WERI-Rb-1 (cell line): ENCODE measurements around the gene PYDC1.

Source experiments
- DNase-seq: peaks from one replicate; pipeline ENCODE4 v3.0.0-alpha.2; 2020
- H3K27ac ChIP-seq: fragments of 250-450 bp; sonication (Bioruptor Pico); 2 replicates; pipeline ENCODE4 v1.5.1; 2020; ENCODE audit warnings: mild to moderate bottlenecking, moderate library complexity
- H3K27me3 ChIP-seq: fragments of 250-450 bp; sonication (Bioruptor Pico); 2 replicates; pipeline ENCODE4 v1.5.1; 2021; ENCODE audit warnings: mild to moderate bottlenecking, low read depth, moderate library complexity; ENCODE audit not compliant: insufficient read depth, severe bottlenecking
- H3K36me3 ChIP-seq: fragments of 250-450 bp; sonication (Bioruptor Pico); 2 replicates; pipeline ENCODE4 v1.5.1; 2020; ENCODE audit warnings: mild to moderate bottlenecking, moderate library complexity
- H3K4me3 ChIP-seq: 2 replicates; pipeline ENCODE4 v1.5.1; 2011; ENCODE audit warnings: low read depth, mild to moderate bottlenecking, control low read depth, low read length
- H3K9me3 ChIP-seq: fragments of 250-450 bp; sonication (Bioruptor Pico); 2 replicates; pipeline ENCODE4 v1.5.1; 2021; ENCODE audit warnings: mild to moderate bottlenecking, moderate library complexity; ENCODE audit not compliant: severe bottlenecking
- TF ChIP-seq, protein P1 (sequence below): IDR thresholded peaks from 2 replicates; pipeline ENCODE4 v1.5.1; 2011; ENCODE audit warnings: low read depth, mild to moderate bottlenecking, control low read depth, inconsistent platforms, low read length

PYDC1 gene

DNA sequence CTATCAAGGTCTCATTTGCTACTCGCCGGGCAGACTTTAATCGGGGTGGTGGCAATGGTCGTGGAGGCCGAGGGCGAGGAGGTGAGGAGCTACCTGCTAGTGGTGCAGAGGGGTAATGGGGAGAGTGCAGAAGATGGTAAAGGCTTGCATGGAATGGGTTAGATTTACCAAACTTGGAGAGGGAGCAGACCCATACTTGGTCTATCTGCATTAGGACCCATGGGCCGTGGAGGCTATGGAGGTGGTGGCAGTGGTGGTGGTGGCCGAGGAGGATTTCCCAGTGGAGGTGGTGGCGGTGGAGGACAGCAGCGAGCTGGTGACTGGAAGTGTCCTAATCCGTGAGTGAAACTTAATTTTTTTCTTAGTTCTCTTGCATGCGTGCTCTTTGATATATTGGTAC, 26.9 kb downstream of the PYDC1 start:
- Histone ChIP-seq H3K4me3 (no peak overlapping the region), H3K27ac (no peak overlapping the region), H3K9me3 (no peaks in the 10 kb centered on the region), H3K27me3 (no peaks in the 10 kb centered on the region), H3K36me3 (peaks cover 100% of the 10 kb centered on the region)
- DNase-seq, result no peak
- TF ChIP-seq, protein P1, sequence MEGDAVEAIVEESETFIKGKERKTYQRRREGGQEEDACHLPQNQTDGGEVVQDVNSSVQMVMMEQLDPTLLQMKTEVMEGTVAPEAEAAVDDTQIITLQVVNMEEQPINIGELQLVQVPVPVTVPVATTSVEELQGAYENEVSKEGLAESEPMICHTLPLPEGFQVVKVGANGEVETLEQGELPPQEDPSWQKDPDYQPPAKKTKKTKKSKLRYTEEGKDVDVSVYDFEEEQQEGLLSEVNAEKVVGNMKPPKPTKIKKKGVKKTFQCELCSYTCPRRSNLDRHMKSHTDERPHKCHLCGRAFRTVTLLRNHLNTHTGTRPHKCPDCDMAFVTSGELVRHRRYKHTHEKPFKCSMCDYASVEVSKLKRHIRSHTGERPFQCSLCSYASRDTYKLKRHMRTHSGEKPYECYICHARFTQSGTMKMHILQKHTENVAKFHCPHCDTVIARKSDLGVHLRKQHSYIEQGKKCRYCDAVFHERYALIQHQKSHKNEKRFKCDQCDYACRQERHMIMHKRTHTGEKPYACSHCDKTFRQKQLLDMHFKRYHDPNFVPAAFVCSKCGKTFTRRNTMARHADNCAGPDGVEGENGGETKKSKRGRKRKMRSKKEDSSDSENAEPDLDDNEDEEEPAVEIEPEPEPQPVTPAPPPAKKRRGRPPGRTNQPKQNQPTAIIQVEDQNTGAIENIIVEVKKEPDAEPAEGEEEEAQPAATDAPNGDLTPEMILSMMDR, result no peak

DNA sequence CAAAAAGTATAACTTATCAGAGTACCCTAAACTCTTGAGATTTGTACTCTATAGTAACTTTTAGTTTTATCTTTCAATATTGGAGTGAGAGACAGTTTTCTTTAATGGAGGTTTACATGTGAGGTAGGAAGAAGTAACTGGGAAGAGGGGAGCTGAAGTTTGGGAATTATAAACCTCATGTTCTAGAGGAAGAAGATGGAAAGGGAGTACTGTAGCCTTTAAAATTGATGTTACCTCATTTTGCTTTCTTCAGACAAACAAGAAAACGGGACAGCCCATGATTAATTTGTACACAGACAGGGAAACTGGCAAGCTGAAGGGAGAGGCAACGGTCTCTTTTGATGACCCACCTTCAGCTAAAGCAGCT, 27.5 kb downstream of the PYDC1 start:
- Histone ChIP-seq H3K36me3 (peaks cover 100% of the 10 kb centered on the region), H3K9me3 (no peaks in the 10 kb centered on the region), H3K27me3 (no peaks in the 10 kb centered on the region), H3K27ac (no peak overlapping the region), H3K4me3 (no peak overlapping the region)
- TF ChIP-seq, protein P1, result no peak
- DNase-seq, result no peak

DNA sequence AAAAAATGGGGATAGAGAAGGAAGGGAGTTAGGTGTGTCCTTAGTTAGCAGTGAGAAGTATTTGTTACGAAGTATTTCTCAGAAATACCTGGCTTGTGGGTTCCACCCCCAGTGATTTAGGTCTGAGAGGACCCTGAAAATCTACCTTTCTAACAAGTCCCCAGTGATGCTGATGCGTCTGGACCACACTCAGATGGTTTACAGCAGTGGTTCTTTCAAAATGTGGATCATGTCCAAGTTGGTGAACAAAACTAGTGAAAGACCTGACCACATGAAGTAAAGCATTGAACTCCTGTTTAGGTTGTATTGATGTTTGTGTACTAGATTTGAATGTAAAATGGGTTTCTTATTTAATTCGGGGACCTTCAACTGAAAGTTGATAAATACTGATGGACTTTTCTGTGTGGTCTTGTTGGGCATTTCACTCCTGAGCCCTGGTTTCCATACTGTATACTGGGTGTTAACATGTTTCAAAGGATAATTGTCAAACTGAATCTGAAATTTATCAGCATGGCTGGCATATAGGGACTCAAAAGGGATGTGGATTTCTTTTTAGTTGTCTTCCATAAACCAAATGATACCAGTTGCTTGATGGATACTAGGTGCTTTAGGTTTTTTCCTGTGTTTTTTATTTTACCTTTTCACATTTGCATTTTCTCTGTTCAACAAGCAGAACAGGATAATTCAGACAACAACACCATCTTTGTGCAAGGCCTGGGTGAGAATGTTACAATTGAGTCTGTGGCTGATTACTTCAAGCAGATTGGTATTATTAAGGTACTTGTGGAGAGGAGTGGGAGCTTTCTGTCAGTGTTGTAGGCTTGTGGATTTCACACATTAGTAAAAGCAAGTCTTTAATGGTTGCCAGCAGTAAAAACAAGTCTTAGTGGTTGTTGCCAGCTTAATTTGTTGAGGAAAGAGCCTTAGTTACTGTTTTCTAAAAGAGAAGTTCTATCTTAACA, 28.2 kb downstream of the PYDC1 start:
- TF ChIP-seq, protein P1, result no peak
- H3K27me3 ChIP-seq, result no peaks in the 10 kb centered on the region
- no peak overlapping the region for H3K4me3 ChIP-seq
- DNase-seq, result no peak
- no peaks in the 10 kb centered on the region for H3K9me3 ChIP-seq
- peaks cover 99% of the 10 kb centered on the region for H3K36me3 ChIP-seq
- no peak overlapping the region for H3K27ac ChIP-seq

DNA sequence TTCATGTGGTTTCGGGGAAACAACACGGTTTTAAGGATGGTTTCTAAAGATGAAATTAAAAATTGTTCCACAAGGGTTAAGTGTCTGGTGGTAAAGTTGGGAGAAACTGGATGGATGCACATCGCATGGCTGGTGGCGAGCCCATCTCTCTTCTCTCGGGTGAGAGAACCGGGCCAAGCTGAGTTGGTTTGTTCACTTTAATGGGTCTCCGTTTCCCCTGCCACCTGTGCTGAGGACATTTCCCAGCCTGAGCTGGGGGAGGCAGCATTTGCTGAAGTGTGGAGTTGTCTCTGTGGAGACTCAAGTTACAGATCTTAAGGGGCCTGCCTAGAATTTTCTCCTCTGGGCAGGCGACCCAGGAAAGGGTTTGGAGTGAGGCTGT, 29.1 kb downstream of the PYDC1 start:
- no peaks in the 10 kb centered on the region for H3K9me3 ChIP-seq
- no peaks in the 10 kb centered on the region for H3K27me3 ChIP-seq
- peaks cover 99% of the 10 kb centered on the region for H3K36me3 ChIP-seq
- H3K27ac ChIP-seq, result no peak overlapping the region
- no peak for DNase-seq
- no peak overlapping the region for H3K4me3 ChIP-seq
- TF ChIP-seq, protein P1, result no peak

DNA sequence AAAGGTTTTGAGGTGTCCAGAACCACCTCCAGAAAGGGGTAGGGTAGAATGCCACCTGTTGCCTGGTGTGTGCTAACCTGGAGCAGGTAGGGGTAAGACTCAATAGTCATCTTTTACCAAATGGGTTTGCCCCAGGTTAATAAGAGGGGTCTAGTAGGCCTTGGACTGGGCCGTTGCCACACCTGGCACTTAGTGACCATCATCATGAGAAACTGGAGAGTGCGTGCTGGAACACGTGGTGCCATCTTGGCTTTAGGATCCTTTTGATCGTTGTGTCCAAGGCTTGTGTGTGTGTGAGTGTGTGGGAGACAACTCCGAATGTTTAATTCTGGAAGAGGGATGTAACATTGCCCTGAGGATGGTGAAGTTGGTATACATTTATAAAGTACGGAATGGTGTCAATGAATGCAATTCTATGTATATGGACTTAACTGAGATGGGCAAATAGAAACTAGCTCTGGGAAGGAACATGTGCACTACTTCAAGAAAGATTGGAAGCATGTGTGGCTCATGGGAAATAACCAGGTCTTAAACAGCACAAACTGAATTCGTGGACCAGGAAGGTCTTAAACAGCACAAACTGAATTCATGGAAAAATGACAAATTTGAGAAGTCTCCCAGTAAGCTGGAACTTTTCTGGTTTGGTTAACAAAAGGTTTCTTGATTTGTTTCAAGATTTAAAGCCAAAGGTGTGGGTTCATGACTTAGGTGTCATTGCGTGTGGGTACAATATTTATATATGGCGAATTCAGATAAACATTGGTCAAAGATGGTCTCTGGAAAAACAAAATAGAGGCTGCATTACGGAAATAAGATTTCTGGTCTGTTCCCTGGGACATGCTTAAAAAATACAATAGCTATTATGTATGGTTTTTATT, 29.8 kb downstream of the PYDC1 start:
- peaks cover 99% of the 10 kb centered on the region for H3K36me3 ChIP-seq
- no peak overlapping the region for H3K4me3 ChIP-seq
- DNase-seq, result no peak
- no peaks in the 10 kb centered on the region for H3K9me3 ChIP-seq
- H3K27ac ChIP-seq, result no peak overlapping the region
- TF ChIP-seq, protein P1, result no peak
- H3K27me3 ChIP-seq, result no peaks in the 10 kb centered on the region
